Measurements from ENCODE around the gene TMEM108.

TMEM108 gene

DNA sequence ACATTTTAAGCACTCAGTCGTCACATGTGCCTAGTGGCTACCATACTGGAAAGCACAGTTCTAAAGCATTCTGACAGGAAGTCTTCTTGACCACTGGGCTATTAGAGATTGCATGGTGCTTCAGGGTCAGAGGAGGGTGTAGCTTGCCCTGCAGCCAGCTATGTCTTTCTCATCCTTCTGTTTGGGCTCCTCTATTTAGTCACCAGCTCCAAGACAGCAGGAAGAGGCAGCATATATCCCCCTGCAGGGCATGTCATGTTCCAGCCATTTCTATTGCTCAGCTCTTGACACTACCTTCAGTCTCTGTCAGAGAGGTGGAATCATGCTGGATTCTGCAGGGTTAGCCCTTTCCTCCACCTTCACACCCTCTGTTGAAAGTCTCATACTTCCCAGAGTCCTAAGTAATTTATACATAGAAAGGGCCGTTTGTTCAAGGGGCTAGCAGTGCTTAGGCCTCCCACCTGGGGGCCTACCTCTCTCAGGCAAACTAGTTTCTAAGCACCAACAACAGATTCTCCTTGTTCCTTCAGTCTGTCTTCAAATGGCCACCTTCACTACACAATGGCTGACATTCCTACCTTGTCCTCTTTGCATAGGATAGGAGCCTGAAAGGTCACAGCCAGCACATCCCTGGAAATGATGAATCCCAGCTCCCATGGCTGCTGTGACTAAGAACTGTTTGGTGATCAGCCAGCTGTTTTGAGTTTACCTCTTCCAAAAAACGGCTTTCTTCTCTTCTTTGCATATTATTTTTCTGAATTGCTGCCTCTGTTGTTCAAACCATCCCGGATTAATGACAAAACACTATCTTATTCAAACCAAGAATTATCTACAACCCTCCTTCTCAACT lies 246.0 kb downstream of the TMEM108 start:
- DNase-seq = no peak

DNA sequence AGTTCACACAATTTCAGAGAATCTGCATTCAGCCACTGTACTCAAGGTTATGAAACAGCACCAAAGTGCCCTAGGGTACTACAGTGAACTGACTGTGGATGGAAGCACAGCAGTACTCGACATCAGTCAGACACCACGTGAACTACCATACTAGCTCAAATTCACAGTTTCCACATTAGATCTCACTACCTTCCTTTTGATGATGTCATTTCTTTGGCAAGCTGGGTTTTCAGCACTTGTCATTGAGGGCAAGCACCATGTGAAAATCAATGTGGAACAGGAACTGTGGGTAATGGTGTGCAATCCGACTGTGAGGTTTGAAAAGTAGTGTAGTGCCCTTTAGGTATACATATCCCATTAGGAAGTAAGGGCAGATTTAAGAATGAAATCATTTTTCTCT lies 251.1 kb downstream of the TMEM108 start:
- no peak for DNase-seq

DNA sequence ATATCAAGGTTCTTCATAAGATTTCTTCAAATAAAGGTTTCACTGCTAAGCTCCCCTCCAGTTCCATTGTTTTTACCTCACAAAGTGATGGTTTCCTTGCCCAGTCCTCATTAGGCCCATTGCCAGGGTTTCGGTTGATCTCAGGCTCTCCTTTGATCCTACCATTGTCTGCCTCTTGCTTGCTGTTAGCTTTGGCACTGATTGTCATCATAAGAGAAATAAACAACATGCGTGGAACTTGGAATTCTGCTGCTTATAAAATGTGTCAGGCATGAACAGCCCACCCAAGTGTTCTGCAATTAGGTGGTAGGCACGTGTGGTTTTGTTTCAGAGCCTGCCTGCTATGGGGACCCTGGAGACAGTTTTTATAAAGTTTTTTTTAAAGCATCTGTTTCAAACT lies 254.1 kb downstream of the TMEM108 start:
- DNase-seq = no peak

DNA sequence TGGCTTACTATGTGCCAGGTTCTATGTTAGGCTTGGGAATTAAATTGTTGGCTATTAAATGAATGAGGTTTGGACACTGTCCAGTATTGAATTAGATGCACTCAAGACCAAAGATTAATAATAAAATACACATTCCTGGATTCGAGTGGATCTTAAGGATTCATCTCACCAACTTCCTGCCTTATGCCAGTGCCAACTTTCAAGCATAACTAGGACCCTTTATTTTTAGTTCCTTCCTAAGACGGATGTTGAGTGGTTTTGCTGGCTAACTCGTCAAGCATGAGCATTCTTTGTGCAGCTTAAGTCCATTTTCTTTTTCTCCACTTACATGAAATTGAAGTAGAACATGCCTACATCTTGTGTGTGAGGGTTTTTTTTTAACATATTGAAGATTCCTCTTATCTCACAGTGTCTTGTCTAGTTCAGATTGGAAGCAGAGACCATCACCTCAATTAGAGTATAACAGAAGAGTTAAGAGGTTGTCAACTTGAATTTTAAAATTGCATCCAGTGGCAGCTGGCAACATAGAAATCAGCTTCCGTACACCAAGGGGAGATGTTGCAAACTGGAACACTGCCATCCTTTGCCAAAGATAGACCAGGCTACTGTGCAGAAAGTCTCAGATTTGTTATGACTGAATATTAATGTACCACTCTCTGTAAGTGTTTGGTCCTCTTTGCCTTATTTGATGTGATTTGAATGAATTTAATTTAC lies 255.4 kb downstream of the TMEM108 start:
- DNase-seq = no peak

DNA sequence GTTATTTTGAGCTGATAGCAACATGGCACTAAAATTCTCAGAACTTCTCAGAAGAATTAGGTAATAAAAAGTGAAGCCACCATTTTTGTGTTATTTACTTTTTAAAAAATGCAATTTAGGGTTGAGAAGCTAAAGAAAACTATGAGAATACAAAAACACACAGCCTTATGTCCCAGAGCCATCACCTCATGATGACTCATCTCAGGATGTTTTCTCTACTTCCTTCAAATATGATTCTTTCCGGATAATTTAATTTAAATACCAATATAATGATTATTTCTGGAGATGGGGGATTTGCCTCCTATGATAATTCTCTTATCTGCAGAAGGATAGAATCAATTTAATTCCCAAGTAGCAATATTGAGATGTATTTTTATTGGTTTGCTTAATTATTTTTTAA lies 256.1 kb downstream of the TMEM108 start:
- DNase-seq = no peak

DNA sequence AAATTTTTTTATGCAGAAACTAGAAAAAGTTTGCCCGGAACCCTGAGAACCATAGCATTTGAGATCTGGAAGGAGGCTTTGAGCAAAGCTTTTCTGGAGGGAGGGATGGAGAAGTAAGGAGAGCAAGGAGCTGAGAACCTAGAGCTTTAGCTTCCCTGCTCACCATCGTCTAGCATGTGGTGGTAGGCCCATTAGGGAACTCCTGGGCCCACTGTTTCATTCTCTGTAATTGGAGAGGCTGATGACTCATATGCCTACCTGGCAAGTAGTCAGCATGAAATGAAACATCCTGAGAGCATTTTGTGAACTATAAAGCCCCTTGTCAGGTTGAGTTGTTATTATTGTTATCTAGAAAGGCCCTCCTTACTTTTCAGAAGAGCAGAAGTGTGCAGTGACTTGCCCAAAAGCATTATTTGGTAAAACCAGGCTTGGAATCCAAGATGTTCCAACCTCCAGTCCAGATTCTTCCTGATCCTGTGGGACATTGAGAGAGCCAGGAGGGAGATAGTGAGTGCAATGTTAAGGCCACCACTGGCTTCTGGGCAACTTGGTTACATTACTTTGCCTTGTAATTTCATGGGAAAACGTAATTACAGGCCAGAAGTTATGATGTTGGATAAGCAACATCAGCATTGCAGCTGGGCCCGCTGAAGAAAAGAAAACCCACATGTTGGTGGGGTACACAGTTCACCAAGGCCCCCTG lies 257.2 kb downstream of the TMEM108 start:
- no peak for DNase-seq

DNA sequence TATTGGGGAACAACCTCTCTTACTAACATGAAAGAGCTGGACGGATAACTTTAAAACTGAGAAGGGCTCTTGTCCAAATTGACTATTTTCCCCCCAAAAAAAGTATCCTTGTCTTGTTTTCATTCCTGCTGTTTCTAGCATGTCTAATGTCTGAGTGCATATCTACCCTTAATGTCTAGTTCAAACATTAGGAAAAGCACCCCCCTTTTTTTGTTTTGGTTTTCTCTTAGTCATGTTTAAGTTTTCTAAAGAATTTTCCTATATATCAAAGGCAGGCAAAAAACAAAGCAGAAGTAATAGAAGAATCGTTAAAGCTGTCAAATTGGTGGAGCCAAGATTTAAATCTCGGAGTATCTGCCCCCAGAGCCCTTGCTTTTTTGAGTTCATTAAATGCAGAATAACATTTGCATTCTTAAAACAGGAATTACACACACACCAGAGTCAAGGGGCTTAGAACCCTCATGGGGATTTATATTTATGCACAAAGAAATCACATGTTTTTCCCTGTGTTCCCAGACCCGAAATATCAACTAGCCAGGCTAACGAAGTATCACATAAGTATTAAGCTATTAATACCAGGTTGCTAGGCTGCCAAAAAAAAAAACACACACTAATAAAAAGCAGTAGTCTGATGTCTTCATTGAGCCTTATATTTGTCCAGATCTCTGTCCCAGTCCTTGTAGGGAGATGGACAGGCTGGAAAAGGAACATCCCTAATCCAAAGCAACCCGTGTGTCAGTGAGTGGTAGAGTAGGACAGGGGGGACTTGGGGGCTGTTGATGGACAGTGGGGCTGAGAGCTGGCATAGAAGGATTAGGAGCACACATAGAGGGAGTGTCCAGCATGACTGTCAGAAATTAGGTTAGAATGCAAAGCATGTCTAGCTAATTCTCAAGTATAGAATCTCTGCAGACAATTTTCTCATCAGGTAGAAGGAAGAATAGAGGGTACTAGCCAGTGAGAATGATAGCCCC lies 258.0 kb downstream of the TMEM108 start:
- DNase-seq = no peak

DNA sequence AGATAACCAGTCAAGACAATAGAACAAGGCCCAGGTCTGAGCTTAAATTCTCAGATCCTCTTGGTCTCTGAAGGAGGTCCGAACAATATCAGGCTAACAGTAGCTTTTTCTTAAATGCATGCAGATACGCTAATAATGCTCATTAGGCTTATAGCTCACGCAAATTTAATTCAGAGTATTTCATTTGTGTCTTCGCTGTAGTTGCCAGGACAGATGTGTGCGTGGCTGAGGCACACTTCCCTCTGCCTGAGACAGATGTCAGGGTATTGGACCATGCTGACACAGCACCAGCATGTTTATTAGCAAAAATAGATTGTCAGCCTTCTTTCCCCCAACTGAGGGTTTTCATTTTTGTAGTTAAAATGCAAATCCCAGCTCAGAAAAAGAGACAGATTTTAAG lies 258.8 kb downstream of the TMEM108 start:
- no peak for DNase-seq

DNA sequence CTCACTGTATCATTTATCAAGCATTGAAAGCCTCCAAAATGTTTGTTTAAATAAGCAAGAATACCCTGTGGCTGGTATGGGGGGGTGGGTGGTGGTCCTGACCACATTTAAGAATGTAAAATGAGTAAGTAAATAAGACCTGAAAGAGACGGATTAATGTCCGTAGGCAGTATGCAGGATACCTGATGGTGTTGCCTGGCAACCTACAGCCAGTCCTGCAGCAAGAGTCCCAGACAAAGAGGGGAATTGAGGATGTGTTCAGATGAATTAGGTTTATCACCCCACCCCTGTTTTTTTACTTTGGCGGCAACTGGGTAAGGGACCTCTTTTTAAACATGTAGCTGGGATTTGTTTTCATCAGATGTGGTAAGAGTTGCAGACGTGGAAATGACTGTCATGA lies 261.9 kb downstream of the TMEM108 start:
- no peak for DNase-seq

DNA sequence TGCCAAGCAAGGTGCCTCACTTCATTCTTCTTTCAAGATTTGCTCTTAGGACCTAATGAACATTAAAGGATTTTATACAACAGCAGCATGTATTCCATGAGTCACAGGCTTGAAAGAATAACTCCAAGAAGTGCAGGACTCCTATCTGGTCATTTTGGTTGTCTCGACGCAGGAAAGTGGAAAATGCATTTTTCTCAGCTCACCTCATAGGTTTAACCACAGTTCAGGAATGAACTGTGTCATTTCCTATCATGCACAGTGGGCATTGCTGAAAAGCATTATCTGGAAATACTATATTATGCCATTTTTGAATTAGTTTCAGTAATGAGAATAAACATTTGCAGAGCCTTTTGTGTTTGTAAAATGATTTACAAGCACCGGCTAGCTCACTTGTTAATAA lies 263.0 kb downstream of the TMEM108 start:
- DNase-seq = no peak

DNA sequence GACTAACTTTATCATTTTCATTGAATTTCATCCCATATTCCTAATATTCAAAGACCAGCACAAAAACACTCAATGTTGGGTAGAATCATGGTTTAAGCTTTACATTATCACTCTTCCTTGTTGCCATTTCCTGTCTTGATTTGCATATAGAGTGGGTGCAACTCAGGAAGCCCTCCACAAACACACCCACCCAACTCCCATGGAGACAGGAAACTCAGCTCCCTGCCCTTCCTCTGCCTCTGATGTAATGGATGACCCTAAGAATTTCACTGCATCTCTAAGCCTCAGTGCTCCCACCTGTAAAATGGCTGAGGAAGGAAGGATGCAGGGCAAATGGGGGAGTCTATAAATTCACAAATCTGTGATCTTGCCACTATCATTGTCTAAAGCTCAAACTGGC lies 263.5 kb downstream of the TMEM108 start:
- no peak for DNase-seq

DNA sequence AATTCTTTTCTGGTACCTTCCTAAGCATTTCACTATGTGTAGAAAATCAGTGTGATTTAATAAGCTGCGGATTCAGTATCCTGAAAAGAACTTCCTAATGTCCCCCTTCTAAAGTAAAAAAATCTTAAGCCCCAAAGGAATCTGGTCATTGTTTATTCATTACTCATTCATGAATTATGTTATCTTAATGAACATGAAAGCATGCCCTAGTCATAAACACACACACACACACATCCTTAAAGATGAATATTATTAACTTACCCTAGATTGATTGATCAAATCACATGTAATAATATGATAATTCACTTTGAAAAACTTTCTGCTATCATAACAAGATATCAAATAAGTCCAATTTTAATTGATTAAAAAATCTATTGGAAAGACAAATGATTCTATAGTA lies 265.2 kb downstream of the TMEM108 start:
- no peak for DNase-seq

DNA sequence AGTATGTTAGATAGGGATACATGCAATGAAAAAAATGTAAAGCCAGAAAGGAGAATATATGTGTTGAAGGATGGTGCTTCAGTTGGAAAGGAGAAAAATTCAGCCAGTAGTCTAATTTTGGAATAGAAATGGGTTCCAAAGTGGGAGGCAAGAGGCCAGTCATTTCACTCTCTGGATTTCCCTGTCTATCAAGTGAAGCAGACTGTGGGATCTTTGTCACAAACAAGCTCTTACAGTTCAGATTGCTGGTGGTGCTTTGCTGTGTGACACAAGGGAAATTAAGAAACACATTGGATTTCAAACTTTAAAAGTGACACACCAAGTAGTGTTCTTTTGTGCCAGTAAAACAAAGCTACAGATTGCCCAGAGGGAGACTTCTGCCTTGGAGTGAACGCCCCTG lies 279.7 kb downstream of the TMEM108 start:
- DNase-seq = no peak

DNA sequence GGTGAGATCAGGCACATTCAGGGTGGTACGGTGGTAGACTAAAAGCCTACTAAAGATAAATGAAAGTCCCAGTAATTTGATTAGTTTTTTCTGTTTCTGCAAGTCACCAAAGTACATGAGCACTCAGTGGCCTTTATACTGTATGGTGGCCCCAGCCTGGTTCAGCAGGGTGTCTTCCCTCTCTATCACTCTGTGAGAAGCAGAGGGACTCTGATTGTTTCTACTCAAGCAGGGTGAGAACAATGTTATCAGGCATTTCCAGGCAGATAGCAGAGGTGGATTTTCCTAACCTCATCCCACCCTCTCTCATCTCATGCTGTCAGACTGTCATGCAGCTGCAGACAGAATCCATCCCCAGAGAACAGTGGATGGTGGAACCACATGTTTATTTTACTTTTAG lies 290.2 kb downstream of the TMEM108 start:
- DNase-seq = no peak

DNA sequence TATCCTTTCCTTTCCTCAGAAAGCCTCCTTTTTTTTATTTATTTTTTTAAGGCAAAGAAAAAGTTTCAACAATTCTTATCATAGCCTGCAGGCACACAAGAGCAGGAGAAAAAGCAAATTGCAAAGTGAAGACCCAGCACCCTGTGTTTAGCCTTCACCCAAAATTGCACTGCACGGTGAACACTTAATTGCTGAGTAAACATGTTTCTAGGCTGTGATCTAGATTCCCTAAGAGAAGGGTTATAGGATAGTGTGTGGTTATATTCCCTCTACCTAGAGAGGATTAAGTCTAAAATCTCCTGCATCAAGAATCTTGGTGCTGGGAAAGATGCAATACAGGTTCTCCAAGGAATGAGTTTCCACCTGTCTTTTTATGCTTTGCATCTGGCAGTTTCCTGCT lies 291.4 kb downstream of the TMEM108 start:
- no peak for DNase-seq

DNA sequence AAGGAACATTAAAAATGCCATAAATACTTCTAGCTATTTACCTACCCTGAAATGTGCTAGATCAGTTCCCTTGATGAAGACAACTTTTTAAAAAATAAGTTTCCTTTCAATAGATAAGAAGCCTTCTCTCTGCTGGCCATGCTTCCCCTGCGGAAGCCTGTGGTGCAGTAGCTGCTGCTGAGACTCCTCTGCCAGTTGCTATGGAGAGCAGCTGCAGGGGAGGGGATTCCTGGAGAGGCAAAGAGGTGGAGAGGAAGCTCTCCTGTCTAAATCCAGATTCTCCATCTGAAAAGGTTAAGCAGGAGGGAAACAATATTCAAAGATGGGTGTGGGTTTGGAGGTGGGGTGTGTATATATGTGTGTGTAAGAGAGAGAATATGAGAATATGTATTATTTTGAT lies 291.9 kb downstream of the TMEM108 start:
- no peak for DNase-seq

DNA sequence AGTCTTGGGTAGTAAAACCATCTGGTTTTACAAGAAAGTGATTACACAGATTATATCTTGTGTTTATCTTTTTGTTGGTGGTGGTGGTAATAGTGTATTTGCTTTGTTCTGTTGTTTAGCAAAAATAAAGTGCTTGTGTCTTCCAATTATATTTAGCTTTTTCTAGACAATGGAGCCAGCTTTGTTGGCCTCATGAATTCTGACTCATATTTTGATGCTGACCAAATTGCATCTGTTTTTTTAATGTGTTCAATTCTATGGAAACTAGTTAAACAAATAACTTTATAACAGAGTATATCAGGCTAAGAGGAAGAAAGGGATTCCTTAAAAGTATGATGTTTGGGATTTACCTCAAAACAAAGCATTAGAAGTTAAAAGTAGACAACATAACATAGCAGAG lies 292.3 kb downstream of the TMEM108 start:
- no peak for DNase-seq

DNA sequence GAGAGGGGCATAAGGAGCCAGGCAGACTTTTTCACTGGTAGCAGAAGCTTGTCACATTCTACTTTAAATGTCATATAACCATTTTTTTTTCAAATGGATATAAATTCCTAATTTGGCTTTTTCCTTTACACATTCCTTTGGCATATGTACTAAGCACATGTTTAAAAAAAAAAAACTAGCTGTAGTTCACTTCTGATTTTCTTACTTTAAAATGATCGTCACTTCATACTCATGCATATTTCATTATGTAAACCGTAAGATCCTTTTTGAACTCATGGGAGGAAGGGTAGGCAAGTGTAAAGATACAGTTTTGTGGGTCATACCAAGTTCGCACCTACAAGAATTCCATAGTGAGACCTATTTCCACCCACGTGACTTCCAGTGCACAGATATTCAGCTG lies 316.5 kb downstream of the TMEM108 start:
- DNase-seq = no peak

DNA sequence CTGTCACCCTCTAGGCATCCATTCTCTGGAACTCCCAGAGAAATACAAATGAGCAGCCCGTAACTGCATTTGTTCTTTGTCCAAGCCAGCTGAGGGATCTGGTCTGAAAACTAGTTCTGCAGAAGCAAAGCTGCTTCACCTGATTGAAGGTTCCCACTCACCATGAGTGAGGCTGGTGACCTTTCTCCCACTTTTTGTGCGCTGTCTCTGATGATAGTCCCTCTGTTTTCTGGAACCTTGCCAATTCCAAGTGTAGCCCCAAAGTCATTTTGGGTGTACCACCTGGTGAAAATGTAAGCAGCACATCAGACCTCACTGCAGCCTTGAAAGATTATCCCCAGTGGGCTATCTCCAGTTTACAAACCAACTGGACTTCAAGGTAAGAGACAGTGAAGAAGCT lies 322.3 kb downstream of the TMEM108 start:
- DNase-seq = no peak

DNA sequence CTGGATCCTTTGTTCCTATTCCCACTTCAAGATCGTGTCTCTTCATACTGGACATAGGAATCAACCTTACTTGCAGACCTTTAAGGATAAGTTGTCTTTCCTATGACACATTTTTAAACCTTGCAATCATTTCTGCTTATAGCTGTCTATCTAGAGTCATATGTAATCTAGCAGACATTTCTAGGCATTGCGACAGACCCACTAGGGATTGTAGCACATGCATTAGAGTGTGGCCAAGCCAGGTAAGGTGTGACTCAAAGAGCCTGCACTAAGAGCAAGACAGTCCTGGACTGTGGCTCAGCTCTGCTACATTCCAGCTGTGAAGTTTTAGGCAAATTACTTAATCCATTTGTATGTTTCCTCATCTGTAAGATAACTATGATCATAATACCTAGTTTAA lies 322.8 kb downstream of the TMEM108 start:
- no peak for DNase-seq

DNA sequence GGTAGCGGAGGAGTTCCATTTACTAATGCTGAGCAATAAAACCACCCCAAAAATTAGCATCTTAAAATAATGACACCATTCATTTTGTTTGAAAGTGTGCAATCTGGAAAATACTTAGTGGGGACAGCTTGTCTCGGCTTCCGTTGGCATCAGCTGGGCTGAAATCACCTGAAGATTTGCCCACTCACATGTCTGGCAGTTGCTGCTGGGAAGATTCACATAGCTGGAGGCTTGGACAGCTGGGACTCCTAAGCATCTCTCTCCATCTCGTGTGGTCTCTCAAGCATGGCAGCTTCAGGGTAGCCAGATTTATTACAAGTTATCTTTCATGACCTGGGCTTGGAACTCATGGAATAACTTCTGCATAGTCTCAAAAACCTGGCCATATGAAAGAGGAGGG lies 323.2 kb downstream of the TMEM108 start:
- no peak for DNase-seq

DNA sequence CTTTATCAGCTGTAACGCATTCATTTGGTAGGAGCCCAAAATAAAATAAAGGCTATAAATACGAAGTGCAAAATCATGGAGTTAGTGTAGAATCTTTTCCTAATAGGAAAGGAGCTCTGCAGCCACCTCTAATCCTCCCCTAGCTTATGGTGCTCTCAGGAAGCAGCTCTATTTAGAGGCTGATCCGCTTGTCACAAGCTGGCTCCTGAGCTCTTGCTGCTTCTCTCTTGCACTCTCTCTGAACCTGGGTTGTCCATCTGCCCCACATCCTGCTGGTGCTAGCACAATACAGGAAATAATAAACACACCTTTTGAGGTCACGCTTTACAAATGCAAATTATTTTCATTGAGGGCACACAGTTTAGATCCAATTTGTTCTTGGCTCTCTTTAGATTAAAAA lies 324.3 kb downstream of the TMEM108 start:
- no peak for DNase-seq

DNA sequence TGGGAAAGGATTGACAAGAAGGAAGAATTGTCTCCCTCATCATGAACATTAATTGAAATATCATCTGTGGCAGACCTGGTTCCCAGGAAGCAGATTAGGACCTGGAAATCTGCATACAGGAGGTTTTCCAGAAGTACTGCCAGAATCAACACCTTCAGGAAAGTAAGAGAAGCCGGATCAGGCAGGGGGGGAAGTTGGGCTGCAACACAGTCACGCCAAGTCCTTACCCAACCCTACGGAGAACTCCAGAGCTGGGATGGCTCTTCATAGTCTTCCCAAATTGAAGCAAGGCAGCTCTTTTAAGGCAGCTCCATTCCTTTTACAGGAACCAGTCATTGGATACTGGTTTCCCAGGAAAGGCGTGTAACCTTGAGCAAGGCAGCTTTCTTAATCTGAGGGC lies 326.5 kb downstream of the TMEM108 start:
- DNase-seq = no peak

Data from suppressor macrophage (primary cell).